SW480 (cell line): ENCODE results near the gene STK11IP.
"Not testable (repeated sequence)": the region's sequence is repeated elsewhere in the genome, so short reads cannot be mapped to it uniquely, and the experiment has no call there.

Source experiments
- DNase-seq: peaks from one replicate; pipeline ENCODE4 v3.0.0-alpha.2; 2016; ENCODE audit warnings: low spot score

Gene STK11IP

DNA sequence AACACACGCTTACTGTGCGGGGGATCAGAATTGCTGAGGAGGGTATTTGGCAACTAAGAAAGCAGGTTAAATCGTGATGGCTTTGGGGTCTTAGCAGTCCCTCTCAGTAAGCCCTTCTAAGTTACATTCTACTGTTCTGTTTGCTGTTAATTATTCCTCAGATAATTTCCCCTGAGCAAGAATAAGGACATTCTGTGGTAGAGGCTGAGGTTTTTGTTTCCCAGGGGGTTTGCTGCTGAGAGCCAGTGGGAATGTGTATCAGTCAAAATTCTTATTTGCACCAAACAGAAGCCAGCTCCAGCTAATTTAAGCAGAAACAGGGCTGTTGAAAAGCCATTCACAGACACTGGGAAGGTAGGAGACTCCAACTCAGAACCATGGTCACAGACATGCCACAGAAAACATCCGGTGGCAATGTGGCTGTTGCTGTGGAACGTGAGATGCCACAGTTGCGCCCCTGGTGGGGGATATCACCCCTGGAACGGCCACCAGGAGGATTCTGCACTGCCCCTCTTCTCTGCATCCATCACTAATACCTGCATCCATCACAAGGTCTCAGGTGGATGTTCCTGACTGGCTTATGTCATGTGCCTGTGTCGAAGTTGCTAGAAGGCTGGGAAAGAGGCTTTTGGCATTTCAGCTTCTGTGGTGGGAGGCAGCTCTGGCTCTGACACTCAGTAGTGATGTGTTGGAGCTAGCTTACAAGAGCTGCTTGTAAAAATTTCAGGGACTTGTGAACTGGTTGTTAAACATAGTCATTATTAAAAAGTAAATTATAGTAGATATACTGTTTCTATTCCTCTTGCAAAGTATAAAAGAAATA lies 53.0 kb downstream of the STK11IP start:
- DNase-seq, result no peak

DNA sequence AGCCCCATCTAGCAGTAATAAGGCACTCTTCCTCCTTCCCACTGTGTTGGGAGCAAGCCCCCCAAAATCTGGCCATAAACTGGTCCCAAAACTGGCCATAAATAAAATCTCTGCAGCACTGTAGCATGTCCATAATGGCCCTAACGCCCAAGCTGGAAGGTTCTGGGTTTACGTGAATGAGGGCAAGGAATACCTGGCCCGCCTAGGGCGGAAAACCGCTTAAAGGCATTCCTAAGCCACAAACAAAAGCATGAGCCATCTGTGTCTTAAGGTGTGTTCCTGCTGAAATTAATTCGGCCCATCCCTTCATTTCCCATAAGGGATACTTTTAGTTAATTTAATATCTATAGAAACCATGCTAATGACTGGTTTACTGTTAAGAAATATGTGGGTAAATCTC lies 54.0 kb downstream of the STK11IP start:
- not testable (repeated sequence) for DNase-seq

DNA sequence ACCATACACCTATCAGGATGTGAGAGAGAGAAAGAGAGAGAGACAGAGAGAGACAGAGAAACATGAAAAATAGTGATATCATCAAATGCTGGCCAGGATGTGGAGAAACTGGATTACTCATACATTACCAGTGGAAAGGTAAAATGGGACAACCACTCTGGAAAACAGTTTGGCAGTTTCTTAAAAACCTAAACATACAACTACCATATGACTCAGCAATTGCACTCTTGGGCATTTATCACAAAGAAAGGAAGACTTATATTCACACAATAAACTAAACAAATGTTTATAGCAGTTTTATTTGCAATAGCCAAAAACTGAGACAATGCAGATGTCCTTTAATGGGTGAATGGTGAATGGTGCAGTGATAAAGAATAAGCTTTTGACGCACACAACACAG lies 58.9 kb downstream of the STK11IP start:
- DNase-seq, result no peak

DNA sequence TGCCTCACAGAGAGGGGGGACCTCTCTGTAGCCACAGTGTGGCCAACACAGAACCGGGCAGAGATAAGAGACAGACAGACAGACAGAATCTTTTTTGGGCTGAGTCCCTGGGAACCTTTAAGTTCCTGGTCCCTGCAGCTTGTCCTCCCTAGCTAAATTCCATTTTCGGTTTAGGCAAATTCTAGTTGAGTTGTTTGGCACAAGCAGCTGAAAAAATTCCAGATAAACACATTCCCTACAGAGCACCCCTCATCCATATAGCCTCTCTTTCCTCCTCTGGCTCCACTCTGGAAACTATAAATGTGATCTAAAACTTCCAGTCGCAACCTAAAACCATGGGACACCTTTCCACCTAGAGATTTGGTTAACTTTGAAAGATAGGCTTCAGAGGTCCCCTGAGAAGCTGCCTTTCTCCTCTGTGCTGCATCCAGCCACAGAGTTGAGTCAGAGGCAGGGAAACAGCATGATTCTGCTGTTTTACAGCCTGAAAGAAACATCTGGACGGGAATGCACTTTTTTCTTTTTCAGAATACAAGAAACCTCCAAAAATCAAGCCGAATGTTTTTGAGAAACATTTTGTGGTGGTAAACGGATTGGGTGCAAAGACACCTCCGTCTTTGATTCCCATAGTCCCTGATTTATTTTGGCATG lies 60.7 kb downstream of the STK11IP start:
- no peak for DNase-seq

DNA sequence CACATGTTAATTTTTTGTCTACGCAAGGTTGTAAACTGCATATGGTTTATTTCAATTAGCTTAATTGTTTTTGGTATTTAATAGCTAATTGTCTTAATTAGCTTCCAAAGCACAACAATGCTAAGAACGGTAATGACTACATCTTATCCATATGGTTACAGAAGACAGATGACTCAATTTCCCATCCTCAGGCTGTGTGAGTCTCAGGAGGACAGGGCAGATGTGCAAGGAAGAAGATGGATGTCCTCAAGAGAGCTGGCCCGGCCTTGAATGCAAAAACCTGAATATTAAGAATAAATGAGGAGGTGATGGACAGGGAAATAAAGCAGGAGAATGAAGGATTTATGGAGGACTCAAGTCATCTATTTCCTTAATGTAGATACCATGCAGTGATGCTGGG lies 61.2 kb downstream of the STK11IP start:
- DNase-seq, result no peak

DNA sequence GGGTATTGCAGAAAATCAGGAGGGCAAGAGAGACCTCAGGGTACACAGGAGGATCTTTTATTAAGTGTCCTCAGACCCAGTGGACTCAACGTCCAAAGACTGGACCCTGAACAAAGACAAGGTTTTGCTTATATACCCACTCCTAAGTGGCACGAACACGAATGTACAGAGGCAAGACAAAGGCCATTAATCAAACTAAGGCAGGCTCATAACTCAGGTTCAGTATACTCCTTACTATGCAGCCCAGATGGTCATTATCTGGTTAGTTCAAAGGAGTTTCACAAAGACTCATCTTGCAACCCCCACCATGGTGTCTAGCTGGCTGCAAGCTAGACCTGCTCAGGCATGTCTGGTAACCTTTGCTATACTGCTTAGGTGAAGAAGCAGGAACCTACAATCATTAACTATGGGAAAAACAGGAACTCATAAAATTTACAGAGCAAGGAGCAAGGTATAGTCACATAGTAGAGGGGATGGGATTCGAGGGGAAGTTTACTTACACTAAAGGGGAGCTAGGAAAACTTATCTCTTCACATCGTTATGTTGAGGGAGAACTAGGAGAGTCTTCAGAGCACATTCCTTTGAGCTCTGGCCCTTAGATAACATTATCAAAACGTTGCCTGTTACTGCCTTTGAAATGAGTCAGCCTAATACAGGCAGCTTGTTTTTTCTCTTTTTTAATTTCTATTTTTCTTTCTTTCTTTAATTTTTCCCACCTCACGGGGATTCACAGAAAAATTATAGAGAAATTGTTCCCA lies 63.7 kb downstream of the STK11IP start:
- DNase-seq, result no peak

DNA sequence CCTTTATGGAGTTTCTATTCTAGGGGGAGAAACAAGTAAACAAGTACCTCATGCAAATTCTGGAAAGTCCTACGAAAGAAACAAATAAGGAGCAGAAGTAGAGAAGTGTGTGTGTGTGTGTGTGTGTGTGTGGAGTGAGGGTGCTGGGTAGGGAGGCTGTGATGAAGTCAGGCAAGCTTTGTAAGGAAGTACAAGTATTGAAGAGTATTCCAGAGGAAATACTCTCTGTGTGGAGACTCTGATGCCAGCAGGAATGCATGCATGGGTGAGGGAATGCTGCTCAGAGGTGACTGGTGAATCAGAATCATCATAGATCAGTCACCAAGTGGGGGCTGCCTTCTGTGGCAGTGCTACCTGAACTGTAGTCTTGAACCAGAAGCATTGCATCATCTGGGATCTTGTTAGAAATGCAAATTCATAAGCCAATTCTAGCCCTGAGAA lies 64.3 kb downstream of the STK11IP start:
- peak; percentile 37 for DNase-seq

DNA sequence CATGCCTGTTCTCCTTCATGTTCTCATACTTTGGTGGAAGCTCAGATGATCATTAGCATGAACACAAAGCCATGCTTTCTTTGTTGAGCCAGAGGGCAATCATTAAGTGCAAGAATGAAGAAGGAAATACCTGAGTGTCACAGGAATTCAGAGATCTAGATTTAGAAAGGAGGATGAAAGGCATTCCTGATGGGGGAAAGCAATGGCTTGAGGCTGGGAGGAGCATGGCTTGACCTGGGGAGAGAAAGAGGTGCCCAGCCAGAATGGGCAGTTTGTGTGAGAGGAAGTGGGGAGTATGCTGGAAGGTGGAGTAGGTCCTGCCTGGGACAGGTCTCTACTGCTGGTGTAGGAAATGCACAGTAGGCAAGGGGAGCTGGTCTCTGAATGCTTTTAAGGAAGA lies 64.9 kb downstream of the STK11IP start:
- peak; percentile 49 for DNase-seq

DNA sequence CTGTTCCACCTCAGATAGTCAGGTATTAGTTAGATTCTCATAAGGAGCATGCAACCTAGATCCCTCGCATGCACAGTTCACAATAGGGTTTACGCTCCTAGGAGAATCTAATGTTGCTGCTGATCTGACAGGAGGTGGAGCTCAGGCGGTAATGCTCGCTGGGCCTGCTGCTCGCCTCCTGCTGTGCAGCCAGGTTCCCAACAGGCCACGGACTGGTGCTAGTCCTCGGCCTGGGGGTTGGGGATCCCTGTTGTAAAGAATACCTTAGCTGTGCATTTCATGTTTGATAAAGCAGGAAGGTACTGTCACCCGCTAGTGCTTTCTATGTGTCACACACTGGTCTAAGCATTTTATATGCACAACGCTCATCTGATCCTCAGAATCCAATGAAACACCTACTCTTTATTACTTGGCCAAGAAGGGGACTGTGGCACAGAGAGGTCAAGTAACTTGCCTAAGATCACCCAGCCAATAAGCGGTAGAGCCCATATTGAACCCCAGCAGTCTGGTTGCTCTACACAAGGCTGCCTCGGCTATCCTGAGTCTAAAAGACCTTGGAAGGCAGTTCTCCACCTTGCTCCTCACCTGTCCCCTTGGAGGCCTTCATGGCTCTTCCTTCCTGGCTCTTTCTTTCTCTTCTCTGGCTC lies 65.6 kb downstream of the STK11IP start:
- no peak for DNase-seq

DNA sequence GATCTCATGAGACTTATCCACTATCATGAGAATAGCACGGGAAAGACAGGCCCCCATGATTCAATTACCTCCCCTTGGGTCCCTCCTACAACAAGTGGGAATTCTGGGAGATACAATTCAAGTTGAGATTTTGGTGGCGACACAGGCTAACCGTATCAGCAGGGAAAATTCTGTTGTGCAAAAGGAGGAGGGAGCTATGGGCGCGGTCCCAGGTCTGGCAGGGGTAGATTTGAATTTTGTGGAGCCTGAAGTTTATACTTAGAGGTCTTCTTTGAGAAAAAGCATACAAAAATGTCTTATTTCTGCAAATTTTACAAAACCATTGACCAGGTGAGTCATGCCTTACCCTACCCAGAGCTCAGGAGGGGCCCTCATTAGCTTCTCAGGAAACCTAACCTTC lies 66.4 kb downstream of the STK11IP start:
- no peak for DNase-seq

DNA sequence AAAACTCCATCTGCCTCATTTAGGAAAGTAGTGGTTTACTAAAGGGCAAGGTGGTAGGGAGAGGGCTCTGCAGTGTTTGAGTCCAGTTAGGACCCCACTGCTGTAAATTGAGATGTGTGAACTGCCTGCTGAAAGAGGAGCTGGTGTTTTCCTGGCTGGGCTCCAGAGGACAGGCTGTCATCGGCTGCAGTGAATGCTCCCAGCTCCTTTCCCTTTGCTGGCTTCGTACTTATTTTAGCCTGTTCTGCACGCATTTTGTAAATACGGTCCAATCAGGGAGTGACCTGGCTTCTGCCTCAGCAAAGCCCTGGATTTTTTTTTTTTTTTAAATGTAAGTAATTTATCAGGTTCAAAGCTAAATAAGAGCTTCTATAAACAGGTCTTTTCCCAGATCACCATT lies 67.3 kb downstream of the STK11IP start:
- DNase-seq, result no peak

DNA sequence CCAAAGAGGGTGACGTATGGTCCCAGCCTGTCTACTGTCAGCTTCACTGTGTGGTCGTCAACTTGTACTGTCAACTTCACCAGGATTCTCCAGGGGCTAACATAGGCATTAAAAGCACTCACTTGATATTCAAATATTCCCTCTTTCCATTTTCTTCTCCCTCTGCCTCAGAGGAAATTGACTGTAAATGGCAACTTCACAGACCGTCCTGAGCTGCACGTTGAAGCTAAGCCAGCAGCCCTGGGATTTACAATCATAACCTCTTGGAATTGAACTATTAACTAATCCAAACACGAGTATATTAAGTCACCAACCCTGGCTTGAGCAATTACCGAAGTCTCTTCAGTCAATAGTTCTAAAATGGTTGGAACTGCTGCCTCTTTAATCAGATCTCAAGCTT lies 68.3 kb downstream of the STK11IP start:
- no peak for DNase-seq
